HG02642 (cell line): ENCODE measurements around the gene RAB14.
"Not testable (repeated sequence)": the region's sequence is repeated elsewhere in the genome, so short reads cannot be mapped to it uniquely, and the experiment has no call there.

Source experiments
- ATAC-seq: cut with Tn5 transposase; IDR thresholded peaks from one replicate; pipeline ENCODE4 v1.9.1; 2021; ENCODE audit warnings: mild to moderate bottlenecking; ENCODE audit not compliant: unreplicated experiment, poor library complexity

RAB14 gene

GRCh38 chr9:121169094-121169601 lies 32.5 kb downstream of the RAB14 start:
- no peak for ATAC-seq

DNA sequence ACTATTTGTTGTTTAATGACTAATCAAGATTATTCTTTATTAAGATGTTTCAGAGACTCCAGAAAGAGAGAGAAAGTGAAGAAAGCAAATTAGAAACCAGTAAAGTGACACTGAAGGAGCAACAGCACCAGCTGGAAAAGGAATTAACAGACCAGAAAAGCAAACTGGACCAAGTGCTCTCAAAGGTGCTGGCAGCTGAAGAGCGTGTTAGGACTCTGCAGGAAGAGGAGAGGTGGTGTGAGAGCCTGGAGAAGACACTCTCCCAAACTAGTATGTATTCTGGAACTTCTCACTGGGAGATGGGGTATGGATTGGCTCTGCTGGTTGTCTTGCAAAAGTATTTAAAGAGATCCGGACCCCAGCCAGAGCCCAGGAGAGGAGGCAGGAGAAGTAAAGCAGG lies 33.6 kb downstream of the RAB14 start:
- no peak for ATAC-seq

DNA sequence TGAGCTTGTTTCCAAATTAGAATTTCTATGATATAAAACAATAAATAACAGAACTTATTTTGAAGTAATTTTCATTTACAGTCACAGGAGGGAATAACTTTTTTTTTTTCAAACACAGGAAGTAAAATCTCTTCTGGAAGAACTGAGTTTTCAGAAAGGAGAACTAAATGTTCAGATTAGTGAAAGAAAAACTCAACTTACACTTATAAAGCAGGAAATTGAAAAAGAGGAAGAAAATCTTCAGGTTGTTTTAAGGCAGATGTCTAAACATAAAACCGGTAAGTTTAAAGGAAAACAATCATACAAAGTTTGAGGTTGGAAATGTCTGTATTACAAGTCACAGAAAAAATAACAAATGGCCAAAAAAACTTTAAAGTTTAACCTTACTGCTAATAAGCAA lies 41.6 kb downstream of the RAB14 start:
- ATAC-seq, result no peak

DNA sequence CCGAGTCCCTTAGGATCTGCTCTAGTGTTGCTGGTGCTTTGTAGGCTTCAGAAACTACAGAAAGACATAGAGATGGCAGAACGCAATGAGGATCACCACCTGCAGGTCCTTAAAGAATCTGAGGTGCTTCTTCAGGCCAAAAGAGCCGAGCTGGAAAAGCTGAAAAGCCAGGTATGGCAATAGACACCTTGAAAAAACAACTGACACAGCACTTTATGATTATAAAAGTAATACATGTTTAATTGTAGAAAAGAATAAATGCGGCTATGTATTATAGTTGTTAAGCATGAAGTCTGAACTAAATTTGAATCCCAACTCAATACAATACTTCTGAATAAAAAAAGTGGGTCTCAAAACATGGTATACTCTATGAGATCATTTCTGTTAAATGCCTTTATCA lies 43.7 kb downstream of the RAB14 start:
- ATAC-seq, result no peak

- ATAC-seq, result peak; percentile 75
Observed at GRCh38 chr9:121156263-121156731, 45.4 kb downstream of the RAB14 start.

- no peak for ATAC-seq
Observed at GRCh38 chr9:121154782-121155181, 46.9 kb downstream of the RAB14 start.

- ATAC-seq, result no peak
Observed at GRCh38 chr9:121153642-121154041, 48.0 kb downstream of the RAB14 start.

GRCh38 chr9:121150188-121150587 lies 51.5 kb downstream of the RAB14 start:
- no peak for ATAC-seq

- ATAC-seq, result no peak
Observed at GRCh38 chr9:121144482-121144881, 57.2 kb downstream of the RAB14 start.

DNA sequence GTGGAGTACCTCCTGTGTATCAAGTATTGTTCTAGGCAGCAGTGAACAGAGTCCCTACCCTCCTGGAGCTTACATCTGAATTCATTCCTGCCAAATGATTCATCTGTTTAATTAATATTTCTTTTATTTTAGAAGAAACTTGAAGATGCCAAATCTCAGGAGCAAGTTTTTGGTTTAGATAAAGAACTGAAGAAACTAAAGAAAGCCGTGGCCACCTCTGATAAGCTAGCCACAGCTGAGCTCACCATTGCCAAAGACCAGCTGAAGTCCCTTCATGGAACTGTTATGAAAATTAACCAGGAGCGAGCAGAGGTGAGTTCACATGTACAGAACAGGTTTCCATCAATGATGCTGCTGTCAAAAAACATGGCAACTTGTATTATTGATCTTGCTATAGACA lies 57.9 kb downstream of the RAB14 start:
- ATAC-seq, result no peak

DNA sequence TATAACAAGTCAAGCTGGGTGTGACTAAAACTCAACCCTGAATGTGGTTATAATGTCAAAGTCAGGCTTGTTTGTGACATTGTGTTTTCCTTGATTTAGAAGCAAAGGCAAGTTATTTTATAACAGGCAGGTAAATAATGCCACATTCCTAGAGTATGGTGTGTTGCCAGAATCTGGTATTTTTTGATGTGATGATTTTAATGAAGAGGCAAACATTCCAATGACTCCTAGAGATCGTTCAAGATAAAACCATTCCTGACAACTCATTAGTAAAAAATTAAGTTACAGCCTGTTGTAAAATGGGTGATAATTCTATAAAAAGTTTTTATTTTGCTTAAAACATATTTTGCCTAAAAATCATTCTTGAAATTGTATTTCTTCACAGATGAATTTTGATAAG lies 60.0 kb downstream of the RAB14 start:
- ATAC-seq, result no peak

GRCh38 chr9:121141306-121141705 lies 60.4 kb downstream of the RAB14 start:
- ATAC-seq, result no peak

- ATAC-seq, result no peak
Observed at GRCh38 chr9:121140162-121140561, 61.5 kb downstream of the RAB14 start.

- no peak for ATAC-seq
Observed at GRCh38 chr9:121138973-121139372, 62.7 kb downstream of the RAB14 start.

DNA sequence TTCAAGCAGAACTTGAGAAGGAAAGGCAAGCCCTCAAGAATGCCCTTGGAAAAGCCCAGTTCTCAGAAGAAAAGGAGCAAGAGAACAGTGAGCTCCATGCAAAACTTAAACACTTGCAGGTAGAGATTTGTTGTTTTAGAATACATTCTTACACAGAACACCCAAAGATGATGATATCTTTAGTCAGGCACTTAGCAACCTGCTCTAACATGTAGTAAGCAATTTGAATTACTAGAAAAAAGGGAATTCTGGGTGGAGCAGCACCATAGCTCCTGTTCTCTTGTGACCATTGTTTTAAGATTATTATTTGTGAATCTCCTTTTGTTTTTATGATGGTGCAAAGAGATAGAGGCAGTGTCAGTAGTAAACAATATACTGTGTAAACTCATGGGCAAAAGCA lies 63.1 kb downstream of the RAB14 start:
- no peak for ATAC-seq

DNA sequence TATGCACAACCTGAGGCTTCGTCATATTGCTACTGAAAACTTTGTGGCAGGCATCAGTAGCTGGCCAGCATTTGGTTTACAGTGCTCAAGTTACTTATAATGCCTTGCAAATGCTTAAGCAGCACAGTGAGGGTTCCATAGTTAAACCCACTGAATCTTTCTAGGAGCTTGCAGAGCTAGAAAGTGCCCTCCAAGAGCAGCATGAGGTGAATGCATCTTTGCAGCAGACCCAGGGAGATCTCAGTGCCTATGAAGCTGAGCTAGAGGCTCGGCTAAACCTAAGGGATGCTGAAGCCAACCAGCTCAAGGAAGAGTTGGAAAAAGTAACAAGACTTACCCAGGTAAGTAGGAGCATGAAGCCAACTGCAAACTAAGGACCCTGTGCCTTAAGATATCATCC lies 66.0 kb downstream of the RAB14 start:
- no peak for ATAC-seq

DNA sequence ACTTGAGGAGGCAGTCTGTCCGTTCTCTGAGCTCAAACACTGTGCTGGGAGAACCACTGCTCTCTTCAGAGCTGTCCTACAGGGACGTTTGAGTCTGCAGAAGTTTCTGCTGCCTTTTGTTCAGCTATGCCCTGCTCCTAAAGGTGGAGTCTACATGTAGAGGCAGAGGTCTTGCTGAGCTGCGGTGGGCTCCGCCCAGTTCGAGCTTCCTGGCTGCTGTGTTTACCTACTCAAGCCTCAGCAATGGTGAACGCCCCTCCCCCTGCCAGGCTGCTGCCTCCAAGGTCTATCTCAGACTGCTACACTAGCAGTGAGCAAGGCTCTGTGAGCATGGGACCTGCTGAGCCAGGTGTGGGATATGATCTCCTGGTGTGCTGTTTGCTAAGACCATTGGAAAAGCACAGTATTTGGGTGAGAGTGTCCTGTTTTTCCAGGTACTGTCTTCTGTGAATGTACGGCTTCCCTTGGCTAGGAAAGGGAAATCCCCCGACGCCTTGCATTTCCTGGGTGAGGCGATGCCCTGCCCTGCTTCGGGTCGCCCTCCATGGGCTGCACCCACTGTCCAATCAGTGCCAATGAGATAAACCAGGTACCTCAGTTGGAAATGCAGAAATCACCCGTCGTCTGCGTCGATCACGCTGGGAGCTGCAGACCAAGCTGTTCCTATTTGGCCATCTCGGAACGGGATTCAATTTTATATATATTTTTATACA lies 68.4 kb downstream of the RAB14 start:
- ATAC-seq, result no peak

DNA sequence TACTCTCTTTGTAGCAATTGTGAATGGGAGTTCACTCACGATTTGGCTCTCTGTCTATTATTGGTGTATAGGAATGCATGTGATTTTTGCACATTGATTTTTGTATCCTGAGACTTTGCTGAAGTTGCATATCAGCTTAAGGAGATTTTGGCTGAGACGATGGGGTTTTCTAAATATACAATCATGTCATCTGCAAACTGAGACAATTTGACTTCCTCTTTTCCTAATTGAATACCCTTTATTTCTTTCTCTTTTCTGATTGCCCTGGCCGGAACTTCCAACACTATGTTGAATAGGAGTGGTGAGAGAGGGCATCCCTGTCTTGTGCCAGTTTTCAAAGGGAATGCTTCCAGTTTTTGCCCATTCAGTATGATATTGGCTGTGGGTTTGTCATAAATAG lies 72.3 kb downstream of the RAB14 start:
- ATAC-seq, result not testable (repeated sequence)
